GM19455 (cell line): ENCODE data around the gene ZNF532.
"Not testable (repeated sequence)": the region's sequence is repeated elsewhere in the genome, so short reads cannot be mapped to it uniquely, and the experiment has no call there.

Experiments
- ATAC-seq: cut with Tn5 transposase; IDR thresholded peaks from one replicate; pipeline ENCODE4 v1.9.1; 2021; ENCODE audit not compliant: unreplicated experiment

ZNF532 gene

DNA sequence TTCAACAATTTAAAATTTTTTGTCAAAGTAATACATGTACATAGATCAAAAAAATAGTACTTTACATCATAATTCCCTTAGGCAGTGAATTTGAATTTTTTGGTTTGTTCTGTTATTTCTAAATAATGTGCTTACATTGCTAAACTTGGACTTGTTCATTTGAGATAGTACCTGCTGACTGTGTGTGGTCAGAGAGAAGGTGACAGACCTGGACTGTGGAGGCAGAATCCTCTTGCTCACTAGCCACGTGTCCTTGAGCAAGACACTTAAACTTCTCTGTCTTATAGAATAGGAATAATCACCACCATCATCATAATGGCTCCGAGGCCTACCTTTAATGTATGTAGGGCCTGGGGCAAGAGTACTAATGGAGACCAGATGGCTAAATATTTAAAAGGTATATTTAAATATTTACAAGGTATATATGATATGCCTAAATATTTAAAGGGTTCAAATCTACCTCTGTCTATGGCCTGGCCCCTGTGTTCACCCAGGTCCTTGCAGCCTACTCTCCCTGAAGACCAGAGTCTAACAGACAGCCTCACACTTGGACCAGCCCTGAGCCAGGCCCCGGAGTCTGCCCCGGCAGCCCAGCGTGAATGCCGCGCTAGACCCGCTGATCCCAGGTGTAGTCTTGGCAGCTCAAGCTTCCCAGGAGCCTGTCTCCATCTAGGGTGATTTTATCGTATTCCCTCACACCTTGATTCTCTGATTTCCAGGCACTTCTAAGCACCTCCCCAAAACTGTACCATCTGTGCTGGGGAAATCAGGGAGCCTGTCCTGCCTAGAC, 33.5 kb downstream of the ZNF532 start:
- ATAC-seq = no peak

- no peak for ATAC-seq
Observed at GRCh38 chr18:58900015-58900649, 35.5 kb downstream of the ZNF532 start.

GRCh38 chr18:58901143-58901542, 36.5 kb downstream of the ZNF532 start:
- ATAC-seq = no peak

DNA sequence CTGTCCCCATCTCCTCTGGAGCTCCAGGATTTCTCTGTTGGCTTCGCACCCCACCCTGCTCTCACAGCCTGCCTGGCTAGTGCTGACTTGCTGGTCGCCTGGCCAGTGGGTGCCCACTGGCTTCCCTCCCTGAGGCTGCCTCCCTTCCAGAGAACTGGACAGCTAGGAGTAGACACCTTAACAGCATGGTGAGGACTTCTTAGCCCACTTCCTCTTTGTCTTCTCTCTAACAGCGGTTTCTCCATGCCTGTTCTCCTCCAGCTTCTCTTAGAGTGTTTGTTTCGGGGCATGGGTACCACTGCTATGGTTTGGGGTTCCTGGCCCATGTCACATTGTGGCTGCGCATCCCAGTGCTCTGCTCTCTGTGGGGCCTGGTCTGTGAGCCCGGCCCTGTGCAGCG, 37.1 kb downstream of the ZNF532 start:
- no peak for ATAC-seq

GRCh38 chr18:58902961-58903360, 38.3 kb downstream of the ZNF532 start:
- no peak for ATAC-seq

DNA sequence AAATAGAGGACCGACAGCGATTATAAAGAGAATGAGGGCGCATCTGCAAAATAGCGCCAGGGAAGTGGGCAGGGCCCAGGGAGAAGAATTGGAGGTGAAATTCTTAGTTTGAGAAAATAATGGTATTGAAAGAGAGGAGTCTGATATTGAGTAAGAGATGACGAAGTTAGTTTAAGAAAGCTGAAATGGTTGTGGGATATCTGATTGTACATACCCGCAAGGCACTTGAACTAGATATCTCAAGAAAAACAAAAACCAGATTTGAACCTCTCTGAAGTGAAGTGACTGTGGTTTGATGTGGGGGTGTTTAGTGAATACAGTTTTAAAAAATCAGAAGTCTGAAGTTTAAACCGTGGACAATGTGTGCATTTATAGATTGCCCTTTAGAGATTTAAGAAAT, 38.9 kb downstream of the ZNF532 start:
- no peak for ATAC-seq

DNA sequence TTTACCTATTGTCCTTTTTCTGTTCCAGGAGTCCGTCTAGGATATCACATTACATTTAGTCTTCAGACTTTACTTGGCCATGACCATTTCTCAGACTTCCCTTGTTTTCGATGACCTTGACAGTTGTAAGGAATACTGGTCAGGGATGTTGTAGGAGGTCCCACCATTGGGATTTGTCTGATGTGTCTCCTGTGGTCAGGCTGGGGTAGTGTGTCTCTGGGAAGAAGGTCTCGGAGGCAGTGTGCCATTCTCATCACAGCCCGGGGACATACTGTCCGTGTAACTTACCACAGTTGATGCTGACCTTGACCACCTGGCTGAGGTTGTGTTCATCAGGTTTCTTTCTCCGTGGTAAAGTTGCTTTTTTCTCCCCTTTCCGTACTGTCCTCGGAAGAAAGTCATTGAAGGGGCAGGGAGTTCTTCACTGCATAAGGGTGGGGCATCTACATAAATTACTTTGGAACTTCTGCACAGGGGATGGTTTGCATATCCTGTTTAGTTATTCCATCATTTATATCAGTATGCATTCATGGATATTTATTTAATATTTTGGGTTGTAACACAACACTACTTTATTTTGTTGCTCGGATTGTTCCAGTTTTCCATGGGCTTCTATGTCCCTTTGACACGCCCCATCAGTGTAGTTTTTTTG, 41.2 kb downstream of the ZNF532 start:
- no peak for ATAC-seq

GRCh38 chr18:58908006-58908405, 43.3 kb downstream of the ZNF532 start:
- ATAC-seq = no peak

DNA sequence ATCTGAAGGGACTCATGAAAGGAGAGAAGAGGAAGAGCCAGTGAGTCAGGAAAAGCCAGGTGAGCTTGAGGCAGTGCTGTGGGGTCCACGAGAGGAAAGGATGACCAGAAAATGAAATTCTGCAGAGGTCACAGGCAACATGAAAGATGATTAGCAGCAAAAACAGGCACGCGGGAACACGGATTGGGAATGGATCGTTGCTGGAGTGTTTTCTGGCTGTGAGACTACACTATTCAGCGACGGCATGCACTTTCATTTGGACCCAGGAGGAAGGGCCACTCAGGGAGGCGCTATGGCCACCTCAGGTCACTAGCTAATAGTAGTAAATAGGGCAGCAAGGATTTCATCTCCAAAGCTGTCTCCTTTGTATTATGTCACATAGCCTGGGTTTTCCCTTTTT, 44.8 kb downstream of the ZNF532 start:
- no peak for ATAC-seq

DNA sequence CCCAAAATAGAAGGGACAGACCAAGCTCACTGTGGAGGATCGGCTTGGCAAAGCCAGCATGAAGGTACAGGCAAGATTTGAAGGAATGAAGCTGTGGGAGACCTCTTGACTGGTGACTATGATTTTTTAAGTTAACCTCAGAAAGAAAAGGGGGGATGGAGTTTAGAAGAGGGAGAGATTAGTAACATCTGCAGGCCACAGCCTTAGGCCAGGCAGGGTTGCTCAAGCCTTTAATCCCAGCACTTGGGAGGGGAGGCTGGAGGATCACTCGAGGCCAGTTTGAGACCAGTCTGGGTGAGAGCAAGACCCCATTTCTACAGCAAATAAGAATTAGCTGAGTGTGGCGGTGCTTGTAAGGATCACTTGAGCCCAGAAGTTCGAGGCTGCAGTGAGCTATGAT, 46.6 kb downstream of the ZNF532 start:
- no peak for ATAC-seq

GRCh38 chr18:58911766-58912165, 47.1 kb downstream of the ZNF532 start:
- no peak for ATAC-seq

- ATAC-seq = no peak
Observed at GRCh38 chr18:58915006-58915799, 50.5 kb downstream of the ZNF532 start.

GRCh38 chr18:58915995-58916394, 51.3 kb downstream of the ZNF532 start:
- no peak for ATAC-seq

GRCh38 chr18:58919934-58920333, 55.3 kb downstream of the ZNF532 start:
- not testable (repeated sequence) for ATAC-seq

DNA sequence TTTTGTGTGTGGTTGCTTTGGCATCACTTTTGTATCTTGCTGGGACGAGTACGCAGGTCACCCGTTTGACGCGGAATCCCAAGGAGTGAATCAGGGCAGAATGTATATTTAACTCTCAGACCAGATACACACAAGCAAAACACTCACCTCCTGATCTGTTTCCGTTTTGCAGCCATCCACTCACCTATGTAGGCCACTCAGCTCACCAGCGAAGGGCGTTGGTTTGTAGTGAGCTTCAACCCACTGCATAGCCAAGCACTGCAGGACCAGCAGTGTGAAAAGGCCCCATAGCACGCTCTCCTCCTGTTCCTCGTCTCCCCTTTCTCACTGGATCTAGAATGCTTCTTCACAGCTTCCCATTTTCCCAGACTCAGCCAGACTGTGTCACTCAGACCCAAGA, 58.3 kb downstream of the ZNF532 start:
- ATAC-seq = no peak

GRCh38 chr18:58924473-58924872, 59.8 kb downstream of the ZNF532 start:
- no peak for ATAC-seq

- ATAC-seq = no peak
Observed at GRCh38 chr18:58927659-58928058, 63.0 kb downstream of the ZNF532 start.

DNA sequence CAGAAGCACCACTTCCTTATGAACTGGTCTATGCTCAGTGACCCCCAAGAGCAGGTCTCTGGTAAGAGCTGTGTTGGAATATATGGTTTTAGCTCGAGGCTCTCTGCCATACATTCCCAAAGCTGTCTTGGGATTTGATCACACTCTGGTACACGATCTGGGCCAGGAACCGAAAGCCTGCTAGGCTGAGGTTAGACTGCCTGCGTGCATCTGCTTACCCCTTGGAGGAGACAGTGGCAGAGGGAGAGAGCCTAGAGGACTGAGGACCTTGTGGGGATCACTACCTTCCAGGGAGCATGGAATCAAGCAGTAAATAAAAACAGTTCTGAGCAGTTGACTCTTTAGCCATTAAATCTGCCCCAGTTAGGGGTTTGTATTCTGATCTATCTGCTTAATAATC, 63.7 kb downstream of the ZNF532 start:
- ATAC-seq = no peak

GRCh38 chr18:58929206-58929605, 64.5 kb downstream of the ZNF532 start:
- ATAC-seq = no peak

- no peak for ATAC-seq
Observed at GRCh38 chr18:58934356-58934755, 69.7 kb downstream of the ZNF532 start.

DNA sequence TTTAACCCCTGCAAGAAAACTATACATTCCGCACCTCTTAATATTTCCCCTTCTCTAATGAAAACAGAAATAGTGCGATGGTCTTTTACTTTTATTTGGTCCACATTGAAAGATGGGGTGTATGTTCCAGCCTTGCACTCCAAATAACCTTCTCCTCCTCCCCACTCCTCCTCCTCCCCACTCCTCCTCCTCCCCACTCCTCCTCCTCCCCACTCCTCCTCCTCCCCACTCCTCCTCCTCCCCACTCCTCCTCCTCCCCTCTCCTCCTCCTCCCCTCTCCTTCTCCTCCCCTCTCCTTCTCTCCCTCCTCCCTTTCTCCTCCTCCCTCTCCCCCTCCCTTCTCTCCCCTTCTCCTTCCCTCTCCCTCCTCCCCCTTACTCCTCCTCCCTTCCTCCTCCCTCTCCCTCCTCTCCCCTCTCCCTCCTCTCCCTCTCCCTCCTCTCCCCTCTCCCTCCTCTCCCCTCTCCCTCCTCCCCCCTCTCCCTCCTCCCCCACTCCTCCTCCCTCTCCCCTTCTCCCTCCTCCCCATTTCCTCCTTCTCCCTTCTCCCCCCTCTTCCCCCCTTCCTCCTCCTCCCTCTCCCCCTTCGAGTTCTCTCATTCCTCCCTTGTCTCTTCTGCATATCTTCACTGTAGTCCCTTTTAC, 70.4 kb downstream of the ZNF532 start:
- no peak for ATAC-seq
